HG03575 (cell line): ENCODE results near the gene SBSN.

Source experiments
- ATAC-seq: cut with Tn5 transposase; IDR thresholded peaks from one replicate; pipeline ENCODE4 v1.9.1; 2021; ENCODE audit not compliant: unreplicated experiment, insufficient number of reproducible peaks, low FRiP score; ENCODE audit errors: extremely low read depth

The SBSN gene, protein sequence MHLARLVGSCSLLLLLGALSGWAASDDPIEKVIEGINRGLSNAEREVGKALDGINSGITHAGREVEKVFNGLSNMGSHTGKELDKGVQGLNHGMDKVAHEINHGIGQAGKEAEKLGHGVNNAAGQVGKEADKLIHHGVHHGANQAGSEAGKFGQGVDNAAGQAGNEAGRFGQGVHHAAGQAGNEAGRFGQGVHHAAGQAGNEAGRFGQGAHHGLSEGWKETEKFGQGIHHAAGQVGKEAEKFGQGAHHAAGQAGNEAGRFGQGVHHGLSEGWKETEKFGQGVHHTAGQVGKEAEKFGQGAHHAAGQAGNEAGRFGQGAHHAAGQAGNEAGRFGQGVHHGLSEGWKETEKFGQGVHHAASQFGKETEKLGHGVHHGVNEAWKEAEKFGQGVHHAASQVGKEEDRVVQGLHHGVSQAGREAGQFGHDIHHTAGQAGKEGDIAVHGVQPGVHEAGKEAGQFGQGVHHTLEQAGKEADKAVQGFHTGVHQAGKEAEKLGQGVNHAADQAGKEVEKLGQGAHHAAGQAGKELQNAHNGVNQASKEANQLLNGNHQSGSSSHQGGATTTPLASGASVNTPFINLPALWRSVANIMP

DNA sequence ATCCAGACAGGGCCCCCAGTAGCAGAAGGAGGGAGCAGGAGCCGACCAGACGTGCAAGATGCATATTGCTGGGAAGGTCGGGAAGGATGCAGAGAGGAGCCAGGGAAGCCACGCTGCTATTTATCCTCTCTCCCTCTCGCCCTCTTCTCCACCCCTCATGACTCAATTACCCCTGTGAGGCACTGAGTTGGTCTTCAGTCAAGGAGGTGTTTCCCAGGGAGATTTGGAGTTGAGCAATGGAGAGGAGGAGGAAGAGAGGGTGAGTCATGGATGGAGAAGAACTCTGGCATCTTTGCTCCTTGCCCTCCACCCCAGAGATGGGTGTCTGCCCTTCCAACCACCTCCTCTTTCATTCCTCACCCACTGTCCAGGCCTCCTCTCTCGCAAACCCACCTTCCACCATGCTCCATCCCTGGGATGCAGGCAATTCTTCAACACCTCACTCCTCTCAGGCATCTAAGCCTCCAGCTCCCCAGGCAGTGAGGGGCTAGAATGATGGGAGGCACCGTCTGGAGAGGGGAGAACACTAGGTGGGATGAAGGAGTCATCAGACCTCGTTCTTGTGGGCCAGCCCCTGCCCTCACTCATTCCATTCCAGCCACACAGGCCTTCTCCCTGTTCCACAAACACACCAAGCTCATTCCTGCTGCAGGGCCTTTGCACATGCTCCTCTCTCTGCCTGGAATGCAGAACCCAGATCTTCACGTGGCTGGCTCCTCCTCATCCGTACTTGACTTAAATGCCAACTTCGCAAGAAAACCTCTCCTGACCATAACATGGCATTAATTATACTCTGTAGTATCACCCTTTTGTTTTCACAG, at the start of gene SBSN:
Gene SBSN, minus strand, starts transcription at position 94 of the 821 bp plus-strand sequence. Its CDS starts 30 bp downstream, at position 64.
- no peak for ATAC-seq

DNA sequence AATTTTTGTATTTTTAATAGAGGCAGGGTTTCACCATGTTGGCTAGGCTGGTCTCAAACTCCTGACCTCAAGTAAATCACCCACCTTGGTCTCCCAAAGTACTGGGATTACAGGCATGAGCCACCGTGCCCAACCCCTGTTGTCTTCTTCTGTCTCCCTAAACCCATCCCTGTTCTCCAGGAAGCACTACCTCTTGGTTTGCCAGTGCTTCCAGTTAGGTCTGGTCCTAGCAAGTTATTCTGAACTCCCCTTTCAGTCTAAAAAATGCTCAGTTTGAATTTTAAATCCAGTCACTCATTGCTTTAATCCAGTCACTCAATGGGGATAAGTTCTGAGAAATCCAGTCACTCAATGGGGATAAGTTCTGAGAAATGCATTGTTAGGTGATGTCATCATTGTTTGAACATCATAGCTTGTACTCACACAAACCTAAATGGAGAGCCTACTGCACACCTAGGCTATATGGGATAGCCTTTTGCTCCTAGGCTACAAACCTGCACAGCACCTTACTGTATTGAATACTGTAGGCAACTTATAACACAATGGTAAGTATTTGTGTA, 43.4 kb upstream of the SBSN start:
- no peak for ATAC-seq

DNA sequence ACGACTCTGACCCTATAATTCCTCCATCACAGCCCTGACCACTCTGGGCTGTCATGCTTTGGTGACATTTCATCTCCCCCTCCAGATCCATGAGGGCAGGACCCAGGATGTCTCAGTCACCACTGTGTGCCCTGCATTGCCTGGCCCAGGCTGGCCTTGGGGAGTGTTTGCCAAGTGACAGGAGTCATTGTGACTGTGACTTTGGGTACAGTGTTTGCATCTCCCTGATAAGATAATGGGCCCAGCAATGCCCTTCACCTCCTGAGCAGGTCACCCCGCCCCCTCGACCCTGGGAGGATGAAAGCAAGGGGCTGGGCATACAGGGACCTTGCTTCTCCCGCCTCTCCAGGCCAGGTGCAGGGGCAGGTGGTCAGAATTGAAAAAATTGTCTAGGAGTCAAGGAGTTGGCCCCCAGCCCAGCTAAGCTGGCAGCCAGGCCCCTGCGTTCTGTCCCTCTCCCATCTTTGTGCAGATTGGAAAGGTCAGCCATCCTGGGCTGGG, 41.2 kb upstream of the SBSN start:
- no peak for ATAC-seq

DNA sequence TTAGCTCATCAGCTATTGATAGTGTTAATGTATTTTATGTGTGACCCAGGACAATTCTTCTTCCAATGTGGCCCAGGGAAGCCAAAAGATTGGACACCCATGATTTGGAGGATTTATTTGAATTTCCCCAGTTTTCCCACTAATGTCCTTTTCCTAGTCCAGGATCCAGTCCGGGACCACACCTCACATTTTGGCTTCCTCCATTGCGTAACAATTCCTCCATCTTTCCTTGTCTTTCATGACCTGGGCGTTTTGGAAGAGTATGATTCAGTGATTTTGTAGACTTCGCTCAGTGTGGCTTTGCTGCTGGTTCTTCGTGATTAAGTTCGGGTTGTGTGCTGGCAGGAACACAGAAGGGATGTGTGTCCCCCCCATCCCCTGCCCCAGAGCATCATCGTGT, 38.6 kb upstream of the SBSN start:
- no peak for ATAC-seq

DNA sequence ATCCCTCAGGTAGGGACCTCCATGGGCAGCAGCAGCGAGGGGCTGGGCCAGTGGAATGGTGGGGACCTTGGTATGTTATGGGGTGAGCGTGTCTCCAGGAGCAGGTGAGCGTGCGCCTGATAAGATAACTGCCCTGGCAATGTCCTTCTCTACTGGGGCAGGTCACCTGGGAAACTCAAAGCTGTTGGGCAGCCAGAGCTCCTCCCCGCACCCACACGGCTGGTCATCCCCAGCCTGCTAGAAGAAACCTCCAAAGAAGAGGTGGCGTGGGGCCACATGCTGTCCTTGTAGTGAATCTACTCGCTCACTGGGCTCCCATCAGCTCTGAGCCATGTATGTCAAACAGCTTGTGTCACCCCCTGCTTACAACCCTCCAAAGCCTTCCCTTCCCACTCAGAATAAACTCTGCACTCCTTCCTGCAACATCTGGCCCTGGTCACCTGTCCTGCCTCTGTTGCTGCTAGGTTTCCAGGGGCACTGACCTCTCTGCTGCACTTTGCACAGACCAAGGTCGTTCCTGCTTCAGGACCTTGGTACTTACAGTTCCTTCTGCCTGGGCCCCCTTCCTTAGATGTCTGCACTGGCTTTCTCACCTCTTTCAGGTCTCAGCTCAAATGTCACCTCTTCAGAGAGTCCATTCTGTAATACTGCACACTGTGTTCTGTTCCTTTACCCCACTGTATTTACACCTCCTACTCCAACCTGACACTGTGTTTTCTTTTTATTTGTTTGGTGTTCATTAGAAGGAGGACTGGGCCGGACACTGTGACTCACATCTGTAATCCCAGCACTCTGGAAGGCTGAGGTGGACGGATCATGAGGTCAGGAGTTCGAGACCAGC, 37.1 kb upstream of the SBSN start:
- no peak for ATAC-seq

DNA sequence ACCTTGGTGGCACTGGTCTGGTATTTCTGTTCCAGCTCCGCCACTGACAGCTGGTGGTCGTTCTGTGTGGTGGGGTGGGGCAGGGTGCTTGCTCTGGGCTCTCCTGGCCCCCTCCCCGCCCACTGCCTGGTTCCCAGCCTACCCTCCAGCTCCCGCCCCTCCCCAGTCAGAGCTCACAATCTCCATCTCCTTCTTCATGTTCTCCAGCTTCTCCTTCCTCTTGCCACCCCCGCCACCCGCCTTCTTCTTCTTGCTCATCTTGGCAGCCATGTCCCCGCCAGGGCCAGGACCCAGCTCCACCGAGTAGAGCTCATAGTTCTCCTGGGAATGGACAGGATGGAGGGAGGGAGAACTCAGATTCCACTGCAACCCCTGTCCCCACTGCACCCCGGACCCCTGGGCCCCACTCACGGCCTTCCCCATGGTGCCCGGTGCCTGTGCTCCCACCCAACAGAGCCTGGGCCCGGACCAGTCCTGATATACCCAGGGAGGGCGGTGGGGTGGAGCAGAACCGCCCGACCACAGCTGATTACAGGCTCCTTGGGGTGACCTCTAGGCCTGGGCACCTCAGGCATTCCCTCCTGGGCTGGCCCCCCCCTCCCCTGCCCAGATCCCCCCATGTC, 35.2 kb upstream of the SBSN start, which contains the start of gene ATP4A:
Gene ATP4A, minus strand, starts transcription at position 452 of the 623 bp plus-strand sequence. Its CDS starts 29 bp downstream, at position 423.
- ATAC-seq: no peak

DNA sequence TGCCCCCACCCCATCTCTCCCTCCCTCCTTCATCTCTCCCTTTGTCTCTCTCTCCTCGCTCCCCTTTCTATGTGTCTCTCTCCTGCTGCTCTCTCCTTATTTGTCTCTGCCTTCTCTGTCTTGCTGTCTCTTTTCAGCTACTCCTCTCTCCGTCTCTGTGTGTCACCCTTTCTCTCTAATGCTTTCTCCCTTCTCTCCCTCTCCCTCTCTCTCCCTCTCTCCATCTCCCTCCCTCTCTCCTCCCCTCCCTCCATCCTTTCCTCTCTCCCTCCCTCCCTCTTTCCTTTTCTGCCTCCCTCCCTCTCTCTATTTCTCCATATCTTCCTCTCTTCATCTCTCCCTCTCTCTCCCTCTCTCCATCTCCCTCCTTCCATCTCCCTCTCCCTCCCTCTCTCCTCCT, 34.7 kb upstream of the SBSN start:
- no peak for ATAC-seq

DNA sequence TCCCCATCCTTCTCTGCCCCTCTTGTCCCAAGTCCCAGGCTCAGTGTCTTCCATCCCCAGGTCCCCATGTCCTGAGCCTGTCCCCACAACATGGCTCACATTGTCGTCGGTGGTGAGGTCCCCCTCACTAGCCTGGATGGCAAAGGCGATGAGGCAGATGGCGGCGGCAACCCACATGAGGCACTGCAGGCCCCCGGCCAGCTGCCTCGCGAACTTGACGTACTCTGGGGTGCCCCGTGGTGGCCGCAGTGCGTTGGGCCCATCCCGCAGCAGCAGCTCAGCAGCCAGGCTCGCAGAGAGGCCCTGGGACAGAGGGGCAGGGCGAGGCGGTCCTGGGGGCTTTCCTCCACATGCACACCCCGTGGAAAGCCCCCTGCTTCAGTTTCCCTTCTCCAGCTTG, 34.2 kb upstream of the SBSN start:
- ATAC-seq: no peak

DNA sequence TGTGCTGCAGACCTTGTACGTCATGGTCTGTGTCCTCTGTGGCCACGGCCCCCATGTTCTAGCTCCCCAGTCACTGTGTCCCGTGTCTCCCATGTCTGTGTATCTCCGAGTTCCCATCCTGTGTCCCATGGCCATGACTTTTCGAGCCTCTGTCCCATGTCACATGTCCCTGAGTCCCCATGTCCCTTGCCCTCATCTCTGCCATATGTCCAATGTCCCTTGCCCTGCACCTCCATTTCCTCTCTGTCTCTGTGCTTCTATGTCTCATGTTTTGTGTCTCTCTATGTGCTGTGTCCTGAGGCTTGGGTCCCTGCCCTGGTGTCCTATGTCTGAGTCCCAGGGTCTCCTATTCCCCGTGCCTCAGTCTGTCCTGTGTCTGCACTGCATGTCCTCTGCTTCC, 33.3 kb upstream of the SBSN start:
- no peak for ATAC-seq

DNA sequence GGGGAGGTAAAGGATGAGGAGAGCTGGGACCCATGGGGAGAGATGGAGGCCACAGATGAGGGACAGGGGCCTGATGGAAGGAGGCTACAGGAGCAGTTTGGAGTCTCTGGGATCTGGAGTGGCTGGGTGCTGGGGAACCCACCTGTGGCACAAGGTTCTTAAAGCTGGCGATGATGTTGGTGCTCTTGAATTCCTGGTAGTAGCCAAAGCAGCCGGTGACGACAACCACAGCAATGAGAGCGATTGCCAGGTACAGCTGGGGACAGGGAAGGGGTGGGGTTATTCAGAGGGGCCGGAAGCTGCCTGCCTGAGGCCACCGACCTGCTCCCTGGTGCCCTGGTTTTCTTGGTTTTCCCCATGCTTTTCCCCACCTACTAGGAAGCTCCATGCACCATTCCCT, 32.6 kb upstream of the SBSN start:
- ATAC-seq: no peak

DNA sequence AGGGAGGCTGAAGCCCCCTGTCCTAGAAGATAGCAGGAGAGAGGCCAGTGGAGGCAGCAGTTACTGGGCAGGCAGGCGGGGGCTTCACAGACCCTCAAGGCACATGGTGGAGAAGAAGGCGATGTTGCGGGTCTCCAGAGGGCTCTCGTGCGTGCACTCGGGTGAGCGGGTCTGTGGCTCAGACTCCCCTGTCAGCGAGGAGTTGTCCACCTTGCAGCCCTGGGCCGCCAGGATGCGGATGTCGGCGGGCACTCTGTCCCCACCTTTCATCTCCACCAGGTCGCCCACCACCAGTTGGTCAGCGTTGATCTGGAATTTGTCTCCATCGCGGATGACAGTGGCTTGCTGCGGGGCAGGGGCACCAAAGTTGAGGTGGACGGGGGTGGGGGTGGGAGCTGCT, 32.2 kb upstream of the SBSN start:
- no peak for ATAC-seq

DNA sequence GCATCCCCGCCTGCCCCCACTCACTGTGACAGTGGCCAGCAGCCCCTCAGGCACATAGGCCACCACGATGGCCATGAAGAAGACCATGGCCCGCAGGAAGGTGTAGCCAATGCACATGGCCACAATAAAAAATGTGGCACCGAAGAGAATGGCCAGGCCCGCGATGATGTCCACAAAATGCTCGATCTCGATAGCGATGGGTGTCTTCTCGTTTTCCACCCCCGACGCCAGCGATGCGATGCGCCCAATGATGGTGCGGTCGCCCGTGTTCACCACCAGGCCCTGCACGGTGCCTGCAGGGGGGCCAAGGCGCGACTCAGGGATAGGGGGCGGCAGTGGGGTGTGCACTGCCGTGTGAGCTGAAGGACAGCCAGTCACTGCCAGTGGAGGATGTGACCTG, 31.7 kb upstream of the SBSN start:
- no peak for ATAC-seq

DNA sequence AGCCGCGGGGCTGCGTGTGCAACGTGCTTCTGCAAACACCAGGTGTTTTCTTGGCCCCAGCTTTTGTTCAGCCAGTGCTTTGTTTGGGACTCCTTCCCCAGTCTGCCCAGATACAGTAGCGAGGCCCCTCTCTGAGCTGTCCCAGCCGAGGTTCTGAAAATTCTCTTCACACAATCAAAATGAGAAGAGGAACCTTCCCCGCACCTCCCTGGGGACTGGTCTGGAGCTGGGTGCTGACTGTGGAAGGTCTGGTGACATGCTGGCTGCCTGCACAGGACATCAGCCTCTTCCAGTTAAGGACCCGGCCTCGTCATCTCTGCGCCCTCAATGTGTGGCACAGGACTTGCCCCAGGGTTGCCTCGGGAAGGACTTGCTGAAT, 31.2 kb upstream of the SBSN start:
- no peak for ATAC-seq

DNA sequence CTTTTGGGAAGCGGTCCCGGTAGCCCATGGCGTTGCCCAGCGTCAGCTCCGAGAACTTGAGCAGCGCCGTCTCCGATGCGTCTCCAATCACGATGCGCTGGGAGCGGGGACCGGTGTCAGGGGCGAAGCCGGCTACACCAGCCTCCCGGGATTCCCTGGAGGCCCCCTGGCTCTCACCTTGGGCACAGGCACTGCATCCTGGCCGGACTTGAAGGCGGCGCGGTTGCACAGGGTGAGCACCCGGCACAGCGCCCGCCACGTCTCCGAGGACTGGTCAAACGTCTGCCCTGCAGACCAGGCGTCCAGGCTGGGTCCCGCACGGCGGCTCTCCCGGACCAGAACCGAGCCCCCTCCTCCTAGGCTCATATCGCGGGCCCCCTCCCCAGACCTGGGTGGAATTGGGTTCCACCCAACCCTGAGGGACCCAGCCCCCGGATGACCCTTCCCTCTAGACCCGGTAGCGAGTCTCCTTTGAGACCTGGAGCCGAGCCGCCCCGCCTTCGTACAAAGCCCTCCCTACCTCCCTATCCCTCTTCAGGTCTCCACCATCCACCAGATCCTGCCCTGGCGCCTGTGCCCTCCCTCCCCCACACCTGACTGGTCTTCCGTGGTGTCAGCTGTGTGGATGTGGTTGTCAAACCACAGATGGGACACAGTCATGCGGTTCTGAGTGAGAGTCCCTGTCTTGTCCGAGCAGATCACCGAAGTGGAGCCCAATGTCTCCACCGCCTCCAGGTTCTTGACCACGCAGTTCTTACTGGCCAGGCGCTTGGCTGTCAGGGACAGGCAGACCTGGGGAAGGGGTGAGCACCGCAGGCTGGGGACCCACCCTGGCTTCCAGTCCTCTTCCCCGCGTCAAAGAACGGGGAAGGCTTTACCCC, 30.5 kb upstream of the SBSN start:
- no peak for ATAC-seq

DNA sequence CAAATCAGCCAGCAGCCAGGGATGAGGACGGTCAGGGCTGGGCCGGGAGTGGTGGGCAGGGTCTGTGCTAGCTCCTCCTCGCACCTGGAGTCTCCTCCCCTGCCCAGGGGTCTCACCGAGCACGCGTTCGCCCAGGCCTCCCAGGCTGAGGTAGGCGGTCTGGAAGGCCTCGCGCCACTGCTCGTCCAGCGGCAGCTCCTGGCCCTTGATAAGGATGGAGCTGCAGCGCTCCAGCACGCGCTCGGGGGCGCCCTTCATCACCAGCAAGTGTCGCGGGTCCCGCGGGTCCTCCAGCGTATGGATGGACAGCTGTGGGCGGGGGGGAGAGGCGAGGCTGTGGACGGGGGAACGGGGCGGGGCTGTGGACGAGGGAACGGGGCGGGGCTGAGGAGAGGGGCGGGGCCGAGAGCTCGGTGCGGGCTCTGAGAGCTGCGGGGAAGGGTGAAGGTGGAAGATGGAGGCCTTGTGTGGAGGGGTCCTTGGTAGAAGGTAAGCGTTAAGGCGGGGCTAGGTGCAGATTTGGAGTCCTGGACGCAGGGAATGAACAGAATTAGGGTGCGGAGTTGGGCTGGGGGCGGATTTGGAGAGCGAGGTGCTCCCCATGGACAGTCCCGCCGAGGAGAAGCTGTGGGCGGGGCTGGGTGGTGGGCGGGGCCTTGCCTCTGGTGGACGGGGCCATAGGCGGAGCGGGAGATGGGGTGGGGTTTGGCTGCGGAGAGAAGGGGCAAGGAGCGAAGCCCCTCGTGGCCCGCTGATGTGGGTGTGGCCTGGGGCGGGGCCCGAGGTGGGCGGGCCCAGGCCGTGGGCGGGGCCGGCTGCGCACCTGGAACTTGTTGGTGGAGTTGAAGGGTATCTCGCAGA, 29.7 kb upstream of the SBSN start:
- no peak for ATAC-seq

DNA sequence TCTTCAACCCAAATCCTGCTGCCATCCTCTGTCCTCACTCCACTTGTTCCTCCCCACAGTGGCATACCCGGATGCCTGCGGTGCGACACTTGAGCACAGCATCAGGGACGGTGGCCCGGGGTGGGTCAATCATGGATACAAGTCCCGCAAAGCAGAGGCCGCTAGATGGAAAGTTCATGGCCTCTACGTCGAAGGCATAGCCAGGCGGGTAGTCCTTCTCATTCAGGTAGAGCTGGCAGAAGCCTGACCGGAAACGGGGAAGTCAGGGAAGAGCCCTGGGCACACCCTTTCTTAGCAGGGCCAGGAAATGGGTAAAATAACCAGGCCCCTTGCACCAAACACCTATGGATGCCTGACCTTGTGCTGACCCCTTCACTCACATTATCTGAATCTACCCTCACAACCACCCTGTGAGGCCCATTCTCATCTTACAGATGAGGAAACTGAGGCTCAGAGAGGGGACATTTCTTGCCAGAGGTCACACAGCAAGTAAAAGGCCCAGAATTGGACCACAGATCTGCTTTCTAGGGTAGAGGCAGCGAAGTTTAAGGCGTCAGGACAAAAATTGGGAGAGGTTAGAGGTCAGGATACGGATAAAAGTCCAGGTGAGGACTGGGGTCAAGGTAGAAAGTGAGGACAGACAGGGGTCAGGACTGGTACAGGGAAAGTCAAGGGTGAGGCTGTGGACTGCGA, 28.9 kb upstream of the SBSN start:
- no peak for ATAC-seq
